Activated CD4-positive, alpha-beta T cell treated with anti-CD3 and anti-CD28 coated beads, Interleukin-2, amount 10 ng/mL, durations not matched to agents 24 days and 14 days (primary cell): ENCODE measurements around the gene PRORP. TPM values are rescaled to one million over a fixed set of nuclear protein-coding genes. Genes with fewer than 3 reads are reported as not detected.

Source experiments
- DNase-seq: peaks from one replicate; pipeline ENCODE4 v3.0.0; 2022
- H3K27ac Mint-ChIP-seq: one replicate; pipeline ENCODE4 v1.8.0; 2022; ENCODE audit warnings: mild to moderate bottlenecking, mixed read lengths
- H3K27me3 Mint-ChIP-seq: one replicate; pipeline ENCODE4 v1.8.0; 2022; ENCODE audit warnings: mixed read lengths
- H3K36me3 Mint-ChIP-seq: one replicate; pipeline ENCODE4 v1.8.0; 2022; ENCODE audit warnings: low read depth, mild to moderate bottlenecking, mixed read lengths
- H3K4me1 Mint-ChIP-seq: one replicate; pipeline ENCODE4 v1.8.0; 2021; ENCODE audit warnings: mixed read lengths
- H3K4me3 Mint-ChIP-seq: one replicate; pipeline ENCODE4 v1.8.0; 2022; ENCODE audit warnings: mild to moderate bottlenecking, moderate library complexity, mixed read lengths
- H3K9me3 Mint-ChIP-seq: one replicate; pipeline ENCODE4 v1.8.0; 2021; ENCODE audit warnings: mixed read lengths
- intact Hi-C: fragments of 100-400 bp; cut with micrococcal nuclease; formaldehyde crosslinking; loops from one replicate; pipeline ENCODE4 v1.15.1; 2023
- total RNA-seq: library from RNA; stranded (reverse); gene quantifications from 2 replicates; pipeline ENCODE4 v1.2.3, GENCODE V29; 2022

Gene PRORP
- total RNA-seq, 1 donor from 2014 or later = 35.6 TPM

DNA sequence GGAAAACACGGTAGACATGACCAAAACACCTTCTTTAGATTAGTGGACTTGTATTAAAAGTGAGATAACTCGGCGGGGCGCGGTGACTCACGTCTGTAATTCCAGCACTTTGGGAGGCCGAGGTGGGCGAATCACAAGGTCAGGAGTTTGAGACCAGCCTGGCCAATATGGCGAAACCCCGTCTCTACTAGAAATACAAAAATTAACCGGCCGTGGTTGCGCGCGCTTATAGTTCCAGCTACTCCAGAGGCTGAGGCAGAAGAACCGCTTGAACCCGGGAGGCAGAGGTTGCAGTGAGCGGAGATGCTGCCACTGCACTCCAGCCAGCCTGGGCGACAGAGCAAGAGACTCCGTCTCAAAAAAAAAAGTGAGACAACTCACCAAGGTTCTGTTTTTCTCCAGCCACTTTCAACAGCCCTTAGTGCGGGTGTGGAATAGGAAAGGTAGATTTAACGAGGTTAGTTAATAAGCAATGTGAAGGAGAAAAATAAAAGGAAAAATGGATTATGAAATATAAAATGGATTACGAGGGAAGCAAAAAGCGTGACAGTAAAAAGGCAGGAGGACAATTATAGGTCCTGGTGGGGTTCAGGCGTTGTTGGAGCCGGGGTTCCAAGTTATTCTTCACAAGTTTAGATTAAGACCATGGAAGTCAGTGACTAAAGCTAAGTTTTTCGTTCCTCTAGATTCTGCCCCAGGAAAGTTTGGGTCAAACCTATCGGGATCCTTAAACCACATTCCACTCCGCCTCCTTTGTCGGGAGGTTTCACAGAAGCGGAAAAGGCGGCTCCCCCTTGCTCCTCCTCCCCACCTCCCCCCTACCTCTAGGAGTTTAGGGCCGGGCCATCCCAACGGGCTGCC lies 1.1 kb upstream of the PRORP start:
- H3K9me3 Mint-ChIP-seq = no peaks in the 10 kb centered on the region
- H3K4me3 Mint-ChIP-seq = peak overlapping the region; percentile 82
- H3K27me3 Mint-ChIP-seq = no peaks in the 10 kb centered on the region
- intact Hi-C loops = loop anchor here (10.0 kb wide), 1 partner anchor 704 kb away; the partner anchor contains the start of gene BRMS1L
- DNase-seq = peak; percentile 70
- H3K27ac Mint-ChIP-seq = peak overlapping the region; percentile 100
- peaks cover 41% of the 10 kb centered on the region for H3K36me3 Mint-ChIP-seq
- H3K4me1 Mint-ChIP-seq = peaks cover 58% of the 10 kb centered on the region

- Mint-ChIP-seq H3K27me3 (no peaks in the 10 kb centered on the region), H3K36me3 (peaks cover 38% of the 10 kb centered on the region), H3K4me3 (peak overlapping the region; percentile 82), H3K27ac (peak overlapping the region; percentile 100), H3K4me1 (peaks cover 54% of the 10 kb centered on the region), H3K9me3 (no peaks in the 10 kb centered on the region)
- intact Hi-C loops = loop anchor here (1.0 to 10.0 kb wide), 7 partner anchors 77 to 702 kb away; partner anchors contain the start of genes BRMS1L, FAM177A1, NFKBIA and PSMA6
- peak; percentile 71 for DNase-seq
Observed at GRCh38 chr14:35122696-35123387, 490 bp downstream of the PRORP start.

DNA sequence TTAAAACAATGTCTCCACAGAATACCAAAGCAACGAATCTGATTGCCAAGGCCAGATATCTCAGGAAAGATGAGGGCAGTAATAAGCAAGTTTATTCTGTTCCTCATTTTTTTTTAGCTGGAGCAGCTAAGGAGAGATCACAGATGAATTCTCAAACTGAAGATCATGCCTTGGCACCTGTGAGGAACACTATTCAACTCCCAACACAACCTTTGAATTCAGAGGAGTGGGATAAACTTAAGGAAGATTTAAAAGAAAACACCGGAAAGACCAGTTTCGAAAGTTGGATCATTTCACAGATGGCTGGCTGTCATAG lies 994 bp downstream of the PRORP start:
- H3K36me3 Mint-ChIP-seq = peaks cover 43% of the 10 kb centered on the region
- peaks cover 55% of the 10 kb centered on the region for H3K4me1 Mint-ChIP-seq
- H3K4me3 Mint-ChIP-seq = peak overlapping the region; percentile 82
- no peaks in the 10 kb centered on the region for H3K27me3 Mint-ChIP-seq
- H3K9me3 Mint-ChIP-seq = no peaks in the 10 kb centered on the region
- H3K27ac Mint-ChIP-seq = peak overlapping the region; percentile 100
- no peak for DNase-seq
- intact Hi-C loops = loop anchor here (2.0 to 10.0 kb wide), 2 partner anchors 169 to 701 kb away; partner anchors contain the start of genes BRMS1L and PSMA6

GRCh38 chr14:35124127-35124526 lies 1.8 kb downstream of the PRORP start:
- Mint-ChIP-seq H3K4me1 (peaks cover 56% of the 10 kb centered on the region), H3K27ac (no peak overlapping the region), H3K4me3 (peak overlapping the region; percentile 82), H3K27me3 (no peaks in the 10 kb centered on the region), H3K36me3 (peaks cover 43% of the 10 kb centered on the region), H3K9me3 (no peaks in the 10 kb centered on the region)
- no peak for DNase-seq
- intact Hi-C loops = loop anchor here (10.0 kb wide), 1 partner anchor 701 kb away; the partner anchor contains the start of gene BRMS1L

DNA sequence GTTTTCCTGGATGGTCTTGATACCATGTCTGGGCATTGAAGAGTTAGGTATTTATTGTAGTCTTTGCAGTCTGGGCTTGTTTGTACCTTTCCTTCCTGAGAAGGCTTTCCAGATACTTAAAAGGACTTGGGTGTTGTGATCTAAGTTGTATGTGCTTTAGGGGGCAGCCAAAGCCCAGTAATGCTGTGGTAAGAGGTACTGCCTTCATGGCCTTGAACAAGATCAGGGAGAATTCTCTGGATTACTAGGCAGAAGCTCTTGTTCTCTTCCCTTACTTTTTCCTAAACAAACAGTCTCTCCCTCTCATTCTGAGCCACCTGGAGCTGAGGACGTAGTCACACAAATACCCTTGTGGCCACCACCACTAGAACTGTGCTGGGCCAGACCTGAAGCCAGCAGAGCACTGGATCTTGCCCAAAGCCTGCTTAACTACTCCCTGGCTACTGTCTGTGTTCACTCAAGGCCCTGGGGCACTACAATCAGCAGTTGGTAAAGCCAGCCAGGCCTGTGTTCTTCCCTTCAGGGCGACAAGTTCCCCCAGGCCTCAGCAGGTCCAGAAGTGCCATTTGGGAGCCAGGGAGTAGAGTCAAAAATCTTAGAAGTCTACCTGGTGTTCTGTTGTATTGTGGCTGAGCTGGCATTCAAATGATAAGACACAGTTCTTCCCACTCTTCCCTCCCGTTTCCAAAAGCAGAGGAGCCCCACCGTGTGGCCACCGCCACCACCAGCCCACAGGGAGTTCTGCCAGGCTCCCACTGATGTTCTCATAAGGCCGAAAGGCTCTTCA lies 11.4 kb downstream of the PRORP start:
- H3K4me3 Mint-ChIP-seq = no peak overlapping the region
- H3K9me3 Mint-ChIP-seq = no peaks in the 10 kb centered on the region
- no peaks in the 10 kb centered on the region for H3K27me3 Mint-ChIP-seq
- intact Hi-C loops = no loop called here
- DNase-seq = no peak
- H3K36me3 Mint-ChIP-seq = peaks cover 52% of the 10 kb centered on the region
- peaks cover 11% of the 10 kb centered on the region for H3K4me1 Mint-ChIP-seq
- H3K27ac Mint-ChIP-seq = no peak overlapping the region

- H3K36me3 Mint-ChIP-seq = peaks cover 51% of the 10 kb centered on the region
- H3K27ac Mint-ChIP-seq = no peak overlapping the region
- intact Hi-C loops = no loop called here
- H3K4me1 Mint-ChIP-seq = peaks cover 11% of the 10 kb centered on the region
- H3K9me3 Mint-ChIP-seq = no peaks in the 10 kb centered on the region
- DNase-seq = no peak
- no peaks in the 10 kb centered on the region for H3K27me3 Mint-ChIP-seq
- no peak overlapping the region for H3K4me3 Mint-ChIP-seq
Observed at GRCh38 chr14:35134329-35135123, 12.2 kb downstream of the PRORP start.

DNA sequence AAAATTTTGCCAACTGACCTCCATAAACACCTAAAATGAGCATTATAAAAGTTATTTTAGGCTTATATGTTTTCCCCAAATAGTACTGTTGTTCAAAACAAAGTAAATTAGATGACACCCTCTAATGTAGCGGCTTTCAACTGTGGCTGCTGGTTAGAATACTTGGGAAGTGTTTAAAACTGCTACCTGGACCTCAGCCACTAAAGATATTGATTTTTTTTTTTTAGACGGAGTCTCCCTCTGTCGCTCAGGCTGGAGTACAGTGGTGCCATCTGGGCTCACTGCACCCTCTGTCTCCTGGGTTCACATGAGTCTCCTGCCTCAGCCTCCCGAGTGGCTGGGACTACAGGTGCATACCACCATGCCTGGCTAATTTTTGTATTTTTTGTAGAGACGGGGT lies 16.2 kb downstream of the PRORP start:
- Mint-ChIP-seq H3K27me3 (no peaks in the 10 kb centered on the region), H3K36me3 (peaks cover 36% of the 10 kb centered on the region), H3K4me3 (no peak overlapping the region), H3K9me3 (no peaks in the 10 kb centered on the region), H3K27ac (no peak overlapping the region), H3K4me1 (peaks cover 20% of the 10 kb centered on the region)
- intact Hi-C loops = no loop called here
- DNase-seq = no peak

- H3K4me3 Mint-ChIP-seq = no peak overlapping the region
- intact Hi-C loops = loop anchor here (1.0 to 5.0 kb wide), 6 partner anchors 81 to 666 kb away; partner anchors contain the start of gene RALGAPA1
- no peak for DNase-seq
- no peaks in the 10 kb centered on the region for H3K9me3 Mint-ChIP-seq
- H3K27ac Mint-ChIP-seq = no peak overlapping the region
- H3K36me3 Mint-ChIP-seq = peaks cover 25% of the 10 kb centered on the region
- H3K4me1 Mint-ChIP-seq = peaks cover 19% of the 10 kb centered on the region
- no peaks in the 10 kb centered on the region for H3K27me3 Mint-ChIP-seq
Observed at GRCh38 chr14:35140718-35141581, 18.6 kb downstream of the PRORP start.

DNA sequence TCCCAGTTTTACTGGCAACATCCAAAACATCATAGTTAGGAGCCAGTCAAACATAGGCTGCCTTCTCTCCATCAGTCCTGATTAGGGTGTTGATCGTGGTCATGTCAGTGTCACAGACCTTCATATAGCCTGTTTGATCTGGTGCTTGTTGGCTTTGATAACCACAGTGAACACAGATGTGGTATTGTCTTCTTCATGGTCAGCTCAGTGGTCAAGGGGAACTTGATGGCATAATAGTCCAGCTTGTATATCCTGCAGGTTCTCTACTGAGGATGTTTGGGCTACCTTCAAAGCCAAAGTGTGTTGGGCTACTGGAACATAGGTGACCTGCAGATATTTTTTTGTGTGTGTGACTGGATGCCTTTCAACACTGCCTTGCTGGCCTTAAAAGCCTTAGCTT lies 21.7 kb downstream of the PRORP start:
- H3K4me1 Mint-ChIP-seq = peaks cover 11% of the 10 kb centered on the region
- H3K27ac Mint-ChIP-seq = no peak overlapping the region
- H3K4me3 Mint-ChIP-seq = no peak overlapping the region
- DNase-seq = no peak
- no peaks in the 10 kb centered on the region for H3K9me3 Mint-ChIP-seq
- H3K27me3 Mint-ChIP-seq = no peaks in the 10 kb centered on the region
- H3K36me3 Mint-ChIP-seq = peaks cover 14% of the 10 kb centered on the region
- intact Hi-C loops = loop anchor here (5.0 kb wide), 4 partner anchors 78 to 663 kb away; partner anchors contain the start of gene RALGAPA1

- H3K4me1 Mint-ChIP-seq = peaks cover 8% of the 10 kb centered on the region
- H3K36me3 Mint-ChIP-seq = peaks cover 11% of the 10 kb centered on the region
- no peak overlapping the region for H3K4me3 Mint-ChIP-seq
- H3K9me3 Mint-ChIP-seq = no peaks in the 10 kb centered on the region
- no peak overlapping the region for H3K27ac Mint-ChIP-seq
- DNase-seq = no peak
- no peaks in the 10 kb centered on the region for H3K27me3 Mint-ChIP-seq
- intact Hi-C loops = no loop called here
Observed at GRCh38 chr14:35146711-35147149, 24.4 kb downstream of the PRORP start.

DNA sequence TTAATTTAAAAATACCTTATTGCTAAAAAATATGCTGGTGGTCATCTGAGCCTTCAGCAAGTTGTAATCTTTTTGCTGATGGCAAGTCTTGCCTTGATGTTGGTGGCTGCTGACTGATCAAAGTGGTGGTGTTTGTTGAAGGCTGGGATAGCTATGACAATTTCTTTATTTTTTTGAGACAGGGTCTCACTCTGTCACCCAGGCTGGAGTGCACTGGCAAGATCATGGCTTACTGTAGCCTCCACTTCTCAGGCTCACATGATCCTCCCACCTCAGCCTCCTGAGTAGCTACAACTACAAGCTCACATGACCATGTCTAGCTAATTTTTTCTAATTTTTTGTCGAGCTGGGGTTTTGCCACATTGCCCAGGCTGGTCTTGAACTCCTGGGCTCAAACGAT lies 24.8 kb downstream of the PRORP start:
- H3K27me3 Mint-ChIP-seq = no peaks in the 10 kb centered on the region
- peaks cover 11% of the 10 kb centered on the region for H3K36me3 Mint-ChIP-seq
- H3K4me1 Mint-ChIP-seq = peaks cover 8% of the 10 kb centered on the region
- no peak overlapping the region for H3K4me3 Mint-ChIP-seq
- no peak for DNase-seq
- no peak overlapping the region for H3K27ac Mint-ChIP-seq
- no peaks in the 10 kb centered on the region for H3K9me3 Mint-ChIP-seq
- intact Hi-C loops = no loop called here

GRCh38 chr14:35147711-35148110 lies 25.4 kb downstream of the PRORP start:
- no peak overlapping the region for H3K27ac Mint-ChIP-seq
- intact Hi-C loops = no loop called here

More at GRCh38 chr14:35147711-35148110, 25.4 kb downstream of the PRORP start:
- Mint-ChIP-seq H3K4me1 (peaks cover 8% of the 10 kb centered on the region), H3K36me3 (peaks cover 11% of the 10 kb centered on the region), H3K9me3 (no peaks in the 10 kb centered on the region), H3K27me3 (no peaks in the 10 kb centered on the region), H3K4me3 (no peak overlapping the region)
- no peak for DNase-seq
